Stimulated activated CD4-positive, alpha-beta T cell treated with anti-CD3 and anti-CD28 coated beads, Interleukin-12 subunit alpha, Interleukin-12 subunit beta, amount 100 ng/mL, for 48 hours (primary cell): ENCODE measurements around the gene CACNA2D4.

ENCODE experiments used
- DNase-seq, 3 donors: peaks; one replicate each; pipeline ENCODE4 v3.0.0-alpha.2; 2020; ENCODE audit warnings: low read depth in 2 of 3, low spot score in 1 of 3

CACNA2D4 gene

DNA sequence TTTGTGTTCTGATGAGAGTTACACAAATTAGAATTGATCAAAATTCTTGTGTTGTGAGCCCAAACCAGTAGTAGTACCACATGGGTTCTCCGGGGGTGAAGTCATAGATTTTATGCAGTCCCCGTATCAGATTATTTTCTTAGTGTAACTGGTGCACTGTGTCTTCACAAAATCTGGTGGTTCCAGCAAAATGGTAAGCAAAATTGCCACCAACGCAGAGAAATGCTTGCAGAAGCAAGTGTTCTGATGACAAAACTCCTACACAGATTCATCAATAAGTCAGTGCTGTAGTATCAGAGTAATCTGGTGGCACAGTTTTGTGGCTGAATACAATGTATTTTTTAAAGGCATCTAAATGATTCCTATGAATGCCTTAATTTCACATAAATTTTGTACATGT is 1.3 kb upstream of the CACNA2D4 start:
- DNase-seq = no peak

DNA sequence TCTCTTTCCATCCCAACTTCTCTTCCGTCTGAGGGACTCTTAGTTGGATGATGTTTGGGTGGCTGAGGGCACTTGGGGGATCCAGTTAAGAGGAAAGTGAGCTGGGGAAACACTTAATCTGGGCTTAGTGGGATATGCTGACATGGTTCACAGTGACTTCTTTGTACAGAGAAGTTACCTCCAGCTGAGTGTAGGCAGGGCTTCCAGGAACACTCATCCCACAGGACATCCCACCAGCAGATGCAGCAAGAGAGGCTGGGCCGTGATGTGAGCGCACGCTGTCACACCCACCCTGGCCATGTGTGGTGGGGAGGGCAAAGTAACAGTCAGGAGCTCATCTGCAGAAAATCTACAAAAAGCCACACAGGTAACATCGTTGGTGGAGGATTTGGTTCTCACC is 832 bp upstream of the CACNA2D4 start:
- no peak for DNase-seq

DNA sequence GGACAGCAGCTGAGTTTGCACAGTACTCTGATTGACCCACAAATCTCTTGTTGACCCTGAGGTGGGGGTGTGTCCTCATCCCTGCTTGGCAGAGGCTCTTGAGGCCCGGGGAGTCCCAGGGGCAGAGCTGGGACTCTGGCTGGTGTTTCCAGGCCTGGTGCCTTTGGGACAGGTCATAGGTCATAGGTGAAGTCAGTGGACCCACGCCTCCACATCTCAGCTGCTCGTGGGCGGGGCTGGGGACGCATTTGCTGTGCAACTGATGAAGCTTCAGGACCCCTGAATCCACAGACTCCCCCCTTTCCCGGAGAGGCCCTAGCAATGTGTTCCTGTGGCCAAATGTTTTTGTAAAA is 408 bp upstream of the CACNA2D4 start:
- no peak for DNase-seq

DNA sequence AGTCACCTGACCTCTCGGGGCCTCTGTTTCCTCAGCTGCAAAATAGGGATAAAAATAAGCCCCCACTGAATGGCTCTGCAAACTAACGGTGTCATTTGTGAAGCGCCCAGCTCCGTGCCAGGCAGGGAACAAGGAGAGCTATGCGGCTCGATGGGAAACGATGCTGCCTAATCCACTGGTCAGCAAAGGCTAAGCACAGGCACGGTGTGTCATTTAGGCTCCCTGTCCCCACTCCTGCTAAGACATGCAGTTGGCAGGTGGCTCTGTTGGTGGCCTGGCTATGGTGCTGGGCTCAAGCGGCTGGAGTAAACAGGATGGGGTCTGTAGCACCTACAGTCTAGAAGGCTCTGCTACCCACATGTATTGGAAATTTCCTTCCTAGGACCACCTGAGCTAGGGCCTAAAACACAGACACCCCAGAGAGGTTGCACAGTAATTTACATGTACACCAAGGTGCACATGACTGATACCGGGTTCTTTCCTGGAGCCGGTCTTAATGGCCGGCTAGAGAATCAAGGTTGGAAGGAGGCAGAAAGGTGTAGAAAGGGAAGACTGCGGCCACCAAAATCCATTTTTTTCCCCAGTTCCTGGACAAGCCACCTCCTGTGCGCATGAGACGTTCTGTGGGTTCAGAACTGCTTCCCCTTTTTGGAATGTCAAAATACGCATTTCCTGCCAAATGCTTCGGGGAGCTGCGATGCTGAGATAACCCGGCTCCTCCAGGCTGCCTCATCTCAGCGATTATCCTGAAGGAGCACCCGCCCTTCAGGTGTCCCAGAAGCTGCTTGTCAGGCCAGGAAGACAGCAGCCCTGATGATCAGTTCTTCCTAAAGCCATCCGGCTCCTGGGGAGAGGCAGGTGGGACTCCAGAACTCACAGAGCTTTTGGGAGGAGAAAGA is 1.0 kb downstream of the CACNA2D4 start:
- no peak for DNase-seq

DNA sequence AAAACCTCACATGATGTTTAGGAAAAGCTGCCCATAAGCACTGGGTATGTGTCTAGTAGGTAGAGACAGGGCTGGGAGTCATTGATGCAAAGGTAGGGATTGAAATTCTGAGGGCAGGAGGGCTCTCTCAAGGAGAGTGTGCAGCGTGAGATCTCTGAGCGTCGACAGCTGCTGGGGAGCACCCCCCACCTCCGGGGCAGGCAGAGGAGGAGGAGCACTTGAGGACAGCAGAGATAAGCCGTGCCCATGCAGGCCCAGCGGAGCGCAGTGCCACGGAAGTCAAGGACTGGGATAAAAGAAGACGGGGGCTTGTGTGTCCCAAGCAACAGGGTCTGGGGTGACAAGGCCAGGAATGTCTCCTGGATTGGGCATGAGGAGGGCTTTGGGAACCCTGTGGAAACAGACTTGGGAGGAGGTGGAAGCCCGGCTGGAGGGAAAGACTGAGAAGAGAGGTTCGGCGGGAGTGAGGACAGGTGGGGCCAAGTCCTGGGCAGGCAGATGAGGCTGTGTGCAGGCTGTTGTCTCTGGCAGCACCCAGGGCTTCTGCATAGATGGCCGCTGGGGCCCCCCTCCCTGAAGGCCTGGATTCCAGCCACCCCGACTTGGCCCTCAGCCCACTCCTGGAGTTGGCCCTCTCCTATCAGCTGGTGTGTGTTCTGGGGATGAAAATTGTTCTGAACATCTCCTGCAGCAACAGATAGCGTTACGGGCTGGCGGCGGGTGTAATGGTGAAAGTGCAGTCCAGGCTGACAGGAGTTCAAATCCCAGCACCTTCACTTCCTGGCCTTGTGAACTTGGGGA is 1.9 kb downstream of the CACNA2D4 start:
- DNase-seq = no peak

DNA sequence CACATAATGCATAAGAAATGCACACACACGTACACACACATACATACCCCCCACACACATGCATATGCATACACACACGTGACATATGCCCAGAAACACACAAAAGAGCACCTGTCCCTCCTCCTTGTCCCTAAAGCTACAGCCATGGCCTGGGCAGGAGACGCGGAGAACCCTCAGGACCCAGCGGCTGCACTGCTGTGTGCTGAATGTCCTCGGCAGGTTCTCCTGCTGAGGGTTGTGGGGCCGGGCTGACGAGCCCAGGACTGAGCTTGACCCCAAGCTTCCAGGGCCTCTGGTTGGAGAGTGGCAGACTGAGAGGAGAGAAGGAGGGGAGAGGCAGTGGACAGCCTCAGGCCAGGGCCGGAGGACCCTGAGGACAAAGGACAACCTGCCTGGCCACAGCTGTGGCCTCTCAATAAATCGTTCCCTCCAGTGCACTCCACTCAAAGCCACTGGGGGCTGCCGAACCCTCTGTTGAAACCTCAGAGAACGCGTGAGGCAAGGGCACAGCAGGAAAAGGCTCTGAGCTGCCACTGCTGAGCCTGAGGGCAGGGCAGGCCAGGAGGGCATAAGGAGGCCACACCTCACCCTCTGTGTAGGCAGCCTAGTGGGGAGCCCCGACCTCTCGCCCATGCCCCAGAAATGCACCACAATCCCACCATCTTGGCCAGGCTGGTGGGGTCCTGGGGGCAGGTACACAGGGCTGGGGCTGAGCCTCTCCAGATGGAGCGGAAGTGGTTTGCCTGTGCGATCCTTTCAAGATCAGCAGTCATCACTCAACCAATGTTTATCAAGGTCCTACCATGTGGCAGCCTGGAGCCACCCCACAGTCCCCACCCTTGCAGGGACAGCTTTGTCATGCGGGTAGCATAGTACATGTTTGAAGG is 3.1 kb downstream of the CACNA2D4 start:
- DNase-seq = no peak

DNA sequence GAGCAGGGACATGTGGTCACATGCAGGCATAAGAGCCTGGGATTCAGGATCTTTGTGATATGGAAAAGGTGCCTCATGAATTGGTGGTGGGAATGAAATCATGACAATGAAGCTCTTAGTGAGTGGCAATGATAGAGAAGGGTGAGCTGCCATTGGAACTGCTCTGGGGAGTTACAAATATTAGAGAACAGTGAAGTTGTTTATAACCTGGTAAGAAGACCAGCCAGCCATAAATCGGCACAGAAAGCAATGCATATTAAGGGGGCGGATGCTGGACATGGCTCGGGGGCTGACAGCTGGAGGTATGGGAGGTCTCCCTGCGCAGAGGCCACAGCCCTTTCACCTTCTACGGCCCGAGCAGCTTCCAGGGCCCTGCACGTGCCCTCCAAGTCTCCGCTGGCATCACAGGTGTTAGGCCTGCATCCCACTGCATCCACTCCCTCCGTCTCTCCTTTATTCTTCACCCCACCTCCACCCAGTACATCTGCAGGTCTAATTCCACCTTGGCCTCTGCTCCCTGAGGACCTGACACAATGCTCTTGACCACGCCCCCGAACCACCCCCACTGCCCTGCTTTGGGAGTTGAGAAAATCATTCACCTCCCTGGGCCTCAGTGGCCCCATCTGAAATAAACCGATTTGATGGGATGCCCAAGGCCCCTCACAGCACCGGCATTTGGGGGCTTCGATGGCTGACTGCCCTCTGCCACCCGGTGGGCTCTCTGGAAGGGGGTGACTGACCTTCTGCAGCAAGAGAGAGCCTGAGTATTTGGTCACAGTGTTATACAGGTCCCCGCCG is 4.1 kb downstream of the CACNA2D4 start:
- no peak for DNase-seq

DNA sequence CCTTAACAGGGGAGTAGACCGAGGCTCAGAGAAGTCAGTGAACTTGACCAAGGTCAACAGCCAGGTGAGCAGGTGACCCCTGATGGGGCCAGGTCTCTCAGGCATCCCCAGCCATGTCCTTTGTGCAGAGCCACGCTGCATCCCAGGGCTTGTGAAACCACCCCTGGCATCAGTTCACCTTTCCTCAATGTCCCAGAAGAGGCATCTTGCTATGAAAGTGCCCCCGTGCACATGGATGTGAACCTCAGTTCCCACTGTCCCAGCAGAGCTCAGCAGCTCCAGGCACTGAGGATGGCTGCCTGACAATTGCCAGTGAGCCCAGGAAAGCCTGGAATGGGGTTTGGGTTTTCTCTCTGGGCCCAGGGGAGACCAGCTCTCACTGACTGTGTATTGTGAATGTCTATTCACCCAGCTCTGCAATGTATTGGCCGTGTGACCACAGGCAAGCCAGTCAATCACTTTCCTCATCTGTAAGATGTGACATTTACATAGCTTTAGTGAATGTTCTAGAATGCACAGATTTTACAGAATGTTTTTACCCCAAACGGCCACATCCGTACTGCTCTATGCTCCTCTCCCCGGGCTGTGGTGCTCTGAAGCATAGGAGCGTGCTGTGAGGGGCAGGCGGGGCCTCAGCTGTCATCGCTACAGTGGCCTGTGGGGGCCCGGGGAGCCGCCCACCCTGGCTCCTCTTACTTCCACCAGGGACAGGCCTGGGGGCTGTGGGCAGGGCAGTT is 4.9 kb downstream of the CACNA2D4 start:
- DNase-seq = no peak

DNA sequence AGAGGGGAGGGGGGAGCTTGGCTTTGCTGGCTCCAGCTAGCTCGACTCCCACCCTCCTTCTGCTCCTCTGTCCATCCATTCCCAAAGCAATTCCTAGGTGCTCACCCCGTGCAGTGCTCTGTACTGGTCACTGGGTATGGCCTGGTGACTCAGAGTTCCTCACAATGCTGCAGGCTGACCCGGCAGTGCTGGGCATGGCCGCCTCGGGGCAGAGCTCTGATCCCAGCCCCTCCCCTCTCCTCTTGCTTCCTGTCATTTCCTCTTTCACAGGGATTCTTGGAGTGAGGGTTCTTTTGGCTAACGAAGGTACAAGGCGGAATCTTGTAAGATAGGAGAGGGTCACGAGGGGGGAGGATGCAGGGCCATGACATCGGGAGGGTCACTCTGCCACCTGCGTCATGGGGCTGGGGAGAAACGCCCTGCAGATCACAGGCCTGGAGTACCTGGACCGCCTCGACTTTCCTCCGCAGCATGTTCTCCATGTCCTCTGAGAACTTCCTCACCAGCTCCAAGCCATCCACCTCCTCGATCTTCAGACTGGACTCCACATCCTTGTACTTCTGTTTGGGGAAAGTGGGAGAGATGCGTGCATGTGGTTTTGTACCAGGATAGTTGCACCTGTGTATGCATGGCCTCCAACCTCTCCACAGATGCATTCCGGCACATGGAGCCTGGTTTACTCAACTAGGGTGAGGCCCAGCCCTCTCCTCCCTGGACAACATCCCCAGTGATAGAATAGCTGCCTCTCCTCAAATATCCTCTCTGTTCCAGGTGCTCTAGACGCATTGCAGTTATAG is 5.7 kb downstream of the CACNA2D4 start:
- no peak for DNase-seq

DNA sequence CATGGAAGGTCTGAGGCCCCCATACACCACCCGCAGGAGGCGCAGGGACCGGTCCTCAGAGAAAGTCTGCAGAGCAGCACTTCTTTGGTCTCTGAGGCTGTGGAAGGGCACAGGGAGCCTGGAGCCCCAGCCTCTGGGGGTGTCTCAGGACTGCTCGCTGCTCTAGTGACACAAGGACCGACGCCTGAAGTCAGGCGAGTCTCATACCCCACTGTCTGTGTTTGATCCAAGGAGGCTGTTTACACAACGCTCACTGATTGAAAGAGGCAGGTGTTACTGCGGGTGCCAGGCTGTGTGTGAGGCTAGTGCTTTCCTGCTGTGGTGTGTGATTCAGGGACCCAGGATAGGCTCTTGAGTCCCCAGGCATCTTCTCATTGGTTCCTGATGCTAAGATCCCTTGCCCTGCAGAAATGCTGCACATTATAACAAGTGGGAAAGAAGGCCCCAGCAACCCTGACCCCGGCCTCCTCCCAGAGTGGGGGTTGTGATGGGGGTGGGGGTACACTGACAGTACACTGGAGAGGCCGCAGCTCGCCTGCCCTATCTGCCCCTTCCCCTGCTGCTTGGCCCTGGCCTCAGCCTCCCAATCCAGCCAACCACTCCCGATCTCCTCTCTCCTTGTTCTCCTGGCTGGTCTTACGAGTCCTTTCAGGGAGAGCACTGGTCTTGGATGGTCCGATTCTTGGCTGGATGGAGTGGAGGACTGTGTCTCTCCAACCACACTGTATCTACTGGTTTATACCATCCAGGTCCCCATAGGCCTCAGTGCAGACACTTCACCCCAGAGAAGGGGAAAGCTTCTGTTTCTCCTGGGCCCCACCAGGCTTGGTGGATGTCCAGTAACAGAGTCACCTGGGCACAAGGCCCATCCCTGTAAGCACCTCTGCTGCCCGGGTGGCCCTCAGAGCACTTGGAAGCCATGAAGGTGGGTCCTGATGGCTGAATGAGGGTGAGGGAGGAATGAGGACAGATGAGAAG is 6.6 kb downstream of the CACNA2D4 start:
- DNase-seq = no peak

DNA sequence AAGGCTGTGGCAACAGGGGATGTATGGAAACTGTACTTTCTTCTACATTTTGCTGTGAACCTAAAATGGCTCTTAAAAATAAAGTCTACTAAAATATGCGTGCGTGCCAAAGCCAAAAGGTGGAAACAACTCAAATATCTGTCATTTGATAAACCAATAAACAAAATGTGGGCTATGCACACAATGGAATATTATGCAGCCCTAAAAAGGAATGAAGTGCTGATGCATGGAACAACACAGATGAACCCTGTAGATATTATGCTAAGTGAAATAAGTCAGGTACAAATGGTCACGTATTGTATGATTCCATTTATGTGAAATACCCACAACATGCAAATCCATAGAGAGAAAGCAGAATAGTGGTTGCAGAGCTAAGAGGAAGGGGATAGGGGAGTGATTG is 8.0 kb downstream of the CACNA2D4 start:
- no peak for DNase-seq

DNA sequence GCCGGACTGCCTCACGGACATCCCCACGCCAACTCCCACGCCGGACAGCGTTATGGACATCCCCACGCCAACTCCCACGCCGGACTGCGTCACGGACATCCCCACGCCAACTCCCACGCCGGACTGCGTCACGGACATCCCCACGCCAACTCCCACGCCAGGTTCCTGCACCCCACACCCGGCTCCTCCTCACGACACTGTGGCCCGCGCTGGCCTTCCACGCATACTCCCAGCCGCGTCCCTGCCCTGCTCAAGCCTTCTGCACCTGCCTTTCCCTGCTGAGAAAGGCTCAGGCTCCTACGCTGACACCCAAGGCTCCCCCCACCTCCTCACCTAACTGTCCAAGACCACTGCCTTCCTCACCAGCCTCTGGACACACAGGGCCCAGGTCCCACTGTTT is 9.7 kb downstream of the CACNA2D4 start:
- no peak for DNase-seq

DNA sequence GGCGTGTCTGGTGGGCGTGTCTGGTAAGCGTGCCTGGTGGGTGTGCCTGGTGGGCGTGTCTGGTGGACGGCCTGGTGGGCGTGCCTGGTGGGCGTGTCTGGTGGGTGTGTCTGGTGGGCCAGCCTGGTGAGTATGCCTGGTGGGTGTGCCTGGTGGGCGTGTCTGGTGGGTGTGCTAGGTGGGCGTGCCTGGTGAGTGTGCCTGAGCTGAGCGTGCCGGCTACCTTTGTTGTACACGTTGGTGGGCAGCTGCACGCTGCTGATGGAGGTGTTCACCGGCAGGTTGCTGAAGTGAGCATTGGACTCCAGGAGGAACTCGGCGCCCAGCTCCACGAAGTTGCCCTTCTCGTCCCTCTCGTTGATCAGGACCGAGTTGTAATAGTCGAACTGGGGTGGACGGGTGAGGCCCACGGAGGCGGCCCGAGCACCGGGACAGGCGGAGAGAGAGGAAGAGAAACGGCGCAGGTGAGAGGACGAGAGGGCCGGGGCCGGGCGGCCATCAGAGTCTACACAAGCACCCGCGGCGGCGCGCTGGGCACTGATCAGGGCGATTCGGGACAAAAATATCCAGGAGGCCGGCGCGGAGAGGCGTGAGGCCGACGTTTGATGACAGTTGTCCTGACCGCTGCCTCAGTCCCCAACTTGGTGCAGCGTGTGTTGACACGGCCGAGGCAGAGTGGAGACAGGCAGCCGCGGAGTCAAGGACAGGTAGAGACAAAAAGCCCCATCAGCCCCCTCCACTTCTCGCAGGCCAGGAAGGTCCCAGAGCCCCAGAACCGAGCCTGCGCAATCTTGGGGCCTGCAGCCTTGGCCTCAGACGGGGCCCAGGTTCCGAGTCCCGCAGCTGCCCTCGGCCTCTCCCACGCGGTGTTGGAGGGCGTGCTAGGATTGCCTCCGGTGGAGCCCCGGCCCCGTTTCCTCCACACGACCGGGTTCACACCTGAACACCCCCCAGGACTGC is 10.5 kb downstream of the CACNA2D4 start:
- DNase-seq = no peak

DNA sequence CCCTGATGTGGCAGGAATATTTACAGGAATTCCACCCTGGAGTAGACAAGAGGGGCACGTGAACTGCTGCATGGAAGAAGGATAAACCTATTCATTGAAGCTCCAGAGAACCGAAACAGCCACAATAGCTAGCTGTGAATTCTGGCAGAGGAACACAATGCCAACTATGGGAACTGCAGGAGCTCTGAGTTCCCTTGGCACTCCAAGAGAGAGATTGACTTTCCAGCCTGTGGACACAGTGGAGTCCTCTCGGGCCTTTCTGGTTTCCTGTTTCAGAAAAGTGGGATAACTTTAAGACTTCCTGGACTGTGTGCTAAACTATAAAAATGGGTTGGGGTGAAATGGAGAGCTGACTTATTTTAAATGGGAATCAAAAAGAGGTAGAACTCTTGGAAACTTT is 11.9 kb downstream of the CACNA2D4 start:
- DNase-seq = no peak

DNA sequence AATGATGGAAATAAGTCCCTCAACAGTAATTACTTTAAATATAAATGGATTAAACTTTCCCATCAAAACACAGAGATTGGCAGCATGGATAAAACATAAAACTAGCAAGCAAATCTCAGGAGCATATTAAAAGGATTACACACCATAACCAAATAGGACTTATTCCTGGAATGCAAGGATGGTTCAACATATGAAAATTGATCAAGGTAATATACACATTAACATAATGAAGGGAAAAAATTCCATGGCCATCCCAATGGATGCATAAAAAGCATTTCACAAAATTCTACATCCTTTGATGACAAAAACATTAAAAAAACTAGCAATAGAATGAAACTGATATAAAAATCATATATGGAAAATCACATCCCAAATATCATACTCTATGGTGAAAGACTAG is 13.6 kb downstream of the CACNA2D4 start:
- no peak for DNase-seq

DNA sequence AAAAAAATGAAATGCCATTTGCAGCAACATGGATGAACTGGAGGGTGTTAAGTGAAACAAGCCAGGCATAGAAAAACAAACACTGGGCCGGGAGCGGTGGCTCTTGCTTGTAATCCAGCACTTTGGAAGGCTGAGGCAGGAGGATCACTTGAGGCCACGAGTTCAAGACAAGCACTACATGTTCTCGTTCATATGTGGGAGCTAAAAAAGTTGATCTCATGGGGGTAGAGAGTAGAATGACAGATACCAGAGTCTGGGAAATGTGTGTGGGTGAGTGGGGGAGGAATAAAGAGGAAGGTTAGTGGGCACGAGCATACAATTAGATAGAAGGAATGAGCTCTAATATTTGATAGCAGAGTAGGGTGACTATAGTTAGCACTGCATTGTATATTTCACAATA is 21.5 kb downstream of the CACNA2D4 start:
- DNase-seq = no peak

DNA sequence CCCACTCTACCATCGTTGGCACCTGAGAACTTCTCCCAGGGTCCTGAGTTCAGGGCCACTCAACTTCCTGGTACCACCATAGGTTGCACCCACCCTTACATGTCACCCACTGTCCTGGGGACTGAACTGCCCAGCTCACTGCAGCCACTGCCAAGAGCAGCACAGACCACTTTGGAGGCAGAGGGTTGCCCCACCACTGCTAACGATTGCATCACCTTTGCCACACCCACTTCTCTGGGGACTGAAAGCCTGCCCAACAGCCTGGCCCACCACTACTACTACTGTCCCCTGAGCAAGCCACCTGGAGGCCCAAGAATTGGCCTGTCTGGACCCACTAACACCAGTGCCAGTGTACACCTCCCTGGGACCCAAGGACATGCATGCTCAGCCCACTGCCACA is 27.6 kb downstream of the CACNA2D4 start:
- DNase-seq = no peak
